Cardiac muscle cell (in vitro differentiated cells and primary cell): ENCODE measurements around the gene PCSK5. TPM values are rescaled to one million over a fixed set of nuclear protein-coding genes. Genes with fewer than 3 reads are reported as not detected.

Source experiments
- DNase-seq, 2 donors: peaks; one replicate each; pipeline versions ENCODE4 v3.0.0 to v3.0.0-alpha.2; 2010 to 2017; ENCODE audit warnings: low read depth in 1 of 2, low spot score in 1 of 2
- H3K27ac ChIP-seq: fragments of 200-600 bp; sonication (generic); 2 replicates; pipeline ENCODE4 v1.5.1; 2016
- H3K27me3 ChIP-seq: fragments of 200-600 bp; sonication (generic); 2 replicates; pipeline ENCODE4 v1.6.0; 2016; ENCODE audit warnings: control low read depth
- H3K36me3 ChIP-seq: fragments of 200-600 bp; sonication (generic); 2 replicates; pipeline ENCODE4 v1.5.1; 2016; ENCODE audit warnings: control low read depth
- H3K4me1 ChIP-seq: fragments of 200-600 bp; sonication (generic); 2 replicates; pipeline ENCODE4 v1.8.1; 2017; ENCODE audit warnings: low read depth, mild to moderate bottlenecking, mixed run types
- H3K4me3 ChIP-seq: fragments of 200-600 bp; sonication (generic); 2 replicates; pipeline ENCODE4 v1.5.1; 2016; ENCODE audit warnings: mild to moderate bottlenecking
- H3K9me3 ChIP-seq: fragments of 200-600 bp; sonication (generic); 2 replicates; pipeline ENCODE4 v1.5.1; 2017; ENCODE audit warnings: low read depth, mild to moderate bottlenecking, control low read depth
- polyA plus RNA-seq: library from polyadenylated mRNA; unstranded; fragments of >200 nt; fragmentation: Nextera tagmentation; extraction: Ambion mirVana; gene quantifications from 2 replicates; pipeline ENCODE4 v1.2.1, GENCODE V29; 2016
- total RNA-seq: library from RNA; depleted of rRNA; stranded (reverse); fragments of >200 nt; gene quantifications from 2 replicates; pipeline ENCODE4 v1.2.3, GENCODE V29; 2016
- TF ChIP-seq, protein P1 (sequence below): IDR thresholded peaks from 2 replicates; pipeline ENCODE4 v1.5.1; 2012; ENCODE audit warnings: low read depth, mild to moderate bottlenecking, low read length

Gene PCSK5
- total and polyA plus RNA-seq, 2 experiments from 2014 or later, result 6.8 to 9.6 TPM

DNA sequence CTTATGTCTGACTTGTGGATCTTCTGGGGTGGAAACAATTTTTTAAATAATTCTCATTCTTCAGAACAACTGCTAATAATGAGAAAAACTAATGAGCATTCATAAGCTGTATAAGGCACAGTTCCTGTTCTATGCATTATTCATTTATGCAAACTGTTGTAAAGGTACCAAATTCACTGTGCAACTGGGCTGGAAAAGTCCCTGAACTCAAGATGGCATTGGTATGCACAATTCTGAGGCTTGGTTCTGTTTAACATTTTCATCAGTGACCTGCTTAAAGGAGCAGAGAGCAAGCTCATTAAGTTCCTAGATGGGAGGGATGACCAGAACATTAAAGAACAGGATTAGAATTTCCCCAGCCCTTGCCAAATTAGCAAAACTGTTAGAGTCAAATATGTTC, 399.2 kb downstream of the PCSK5 start:
- DNase-seq, result no peak
- Histone ChIP-seq H3K27me3 (no peaks in the 10 kb centered on the region), H3K4me1 (no peaks in the 10 kb centered on the region), H3K27ac (no peak overlapping the region), H3K9me3 (no peaks in the 10 kb centered on the region), H3K36me3 (no peaks in the 10 kb centered on the region), H3K4me3 (no peak overlapping the region)
- TF ChIP-seq, protein P1, sequence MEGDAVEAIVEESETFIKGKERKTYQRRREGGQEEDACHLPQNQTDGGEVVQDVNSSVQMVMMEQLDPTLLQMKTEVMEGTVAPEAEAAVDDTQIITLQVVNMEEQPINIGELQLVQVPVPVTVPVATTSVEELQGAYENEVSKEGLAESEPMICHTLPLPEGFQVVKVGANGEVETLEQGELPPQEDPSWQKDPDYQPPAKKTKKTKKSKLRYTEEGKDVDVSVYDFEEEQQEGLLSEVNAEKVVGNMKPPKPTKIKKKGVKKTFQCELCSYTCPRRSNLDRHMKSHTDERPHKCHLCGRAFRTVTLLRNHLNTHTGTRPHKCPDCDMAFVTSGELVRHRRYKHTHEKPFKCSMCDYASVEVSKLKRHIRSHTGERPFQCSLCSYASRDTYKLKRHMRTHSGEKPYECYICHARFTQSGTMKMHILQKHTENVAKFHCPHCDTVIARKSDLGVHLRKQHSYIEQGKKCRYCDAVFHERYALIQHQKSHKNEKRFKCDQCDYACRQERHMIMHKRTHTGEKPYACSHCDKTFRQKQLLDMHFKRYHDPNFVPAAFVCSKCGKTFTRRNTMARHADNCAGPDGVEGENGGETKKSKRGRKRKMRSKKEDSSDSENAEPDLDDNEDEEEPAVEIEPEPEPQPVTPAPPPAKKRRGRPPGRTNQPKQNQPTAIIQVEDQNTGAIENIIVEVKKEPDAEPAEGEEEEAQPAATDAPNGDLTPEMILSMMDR, result no peak

DNA sequence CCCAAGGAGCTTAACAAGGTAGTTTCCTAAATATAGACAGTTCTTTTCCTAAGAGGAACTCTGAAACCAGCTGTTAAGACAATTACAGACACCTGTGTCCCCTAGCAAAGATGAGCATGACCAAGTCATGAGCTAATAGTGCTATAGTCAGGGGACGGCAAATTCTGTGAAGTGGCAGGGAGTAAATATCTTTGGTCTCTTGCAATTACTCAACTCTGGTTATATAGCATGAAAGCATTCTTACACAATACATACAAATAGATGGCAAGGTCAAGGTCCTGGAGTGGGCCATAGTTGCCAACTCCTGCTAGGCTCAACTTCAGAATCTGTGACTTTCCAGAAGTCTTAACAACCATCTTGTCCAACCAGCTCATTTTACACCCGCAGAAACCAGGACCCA, 400.1 kb downstream of the PCSK5 start:
- Histone ChIP-seq H3K4me3 (no peak overlapping the region), H3K36me3 (no peaks in the 10 kb centered on the region), H3K4me1 (no peaks in the 10 kb centered on the region), H3K9me3 (no peaks in the 10 kb centered on the region), H3K27ac (no peak overlapping the region), H3K27me3 (no peaks in the 10 kb centered on the region)
- no peak for DNase-seq
- TF ChIP-seq, protein P1, result no peak

DNA sequence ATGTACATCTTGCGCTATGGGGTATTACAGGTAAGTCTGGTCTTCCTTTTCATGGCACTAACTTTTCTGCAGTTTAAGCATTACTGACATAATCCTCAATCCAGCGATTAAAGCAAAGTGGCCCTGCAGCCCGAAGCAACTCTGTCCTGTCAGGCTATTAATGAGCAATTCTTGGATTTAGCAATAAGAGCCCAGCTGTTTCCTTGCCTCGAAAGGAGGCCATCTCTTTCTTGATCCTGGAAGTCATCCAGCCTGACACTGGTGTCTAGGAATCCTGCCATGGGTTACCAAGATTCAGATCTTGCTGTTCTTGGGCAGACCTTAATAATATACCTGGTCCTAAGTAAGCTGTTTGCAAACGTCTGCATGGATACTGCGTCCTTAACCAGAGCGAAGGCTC, 401.8 kb downstream of the PCSK5 start:
- H3K27ac ChIP-seq, result no peak overlapping the region
- peak in 1 of 2 donors; percentile 35 for DNase-seq
- H3K27me3 ChIP-seq, result no peaks in the 10 kb centered on the region
- no peaks in the 10 kb centered on the region for H3K4me1 ChIP-seq
- H3K9me3 ChIP-seq, result no peaks in the 10 kb centered on the region
- TF ChIP-seq, protein P1, result no peak
- H3K36me3 ChIP-seq, result no peaks in the 10 kb centered on the region
- no peak overlapping the region for H3K4me3 ChIP-seq

DNA sequence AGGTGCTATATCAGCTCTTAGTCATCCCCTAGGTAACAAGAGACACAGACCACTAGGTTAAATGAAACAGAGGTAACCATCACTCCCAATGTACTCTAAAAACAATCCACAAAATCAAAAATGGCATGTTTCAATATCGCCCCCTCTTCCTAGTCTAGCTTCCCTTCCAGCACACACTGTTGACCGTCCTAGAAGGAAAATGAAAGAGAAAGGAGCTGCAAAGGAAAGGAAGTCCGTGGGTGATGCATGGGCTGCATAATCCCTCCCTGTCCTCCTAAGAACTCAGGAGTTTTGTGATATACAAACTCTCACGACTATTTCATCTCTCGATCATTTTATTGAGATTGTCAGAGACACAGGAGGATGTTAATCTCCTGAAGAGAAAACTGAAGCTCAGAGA, 402.2 kb downstream of the PCSK5 start:
- Histone ChIP-seq H3K4me3 (no peak overlapping the region), H3K27me3 (no peaks in the 10 kb centered on the region), H3K27ac (no peak overlapping the region), H3K36me3 (no peaks in the 10 kb centered on the region), H3K4me1 (no peaks in the 10 kb centered on the region), H3K9me3 (no peaks in the 10 kb centered on the region)
- no peak for DNase-seq
- TF ChIP-seq, protein P1, result no peak

DNA sequence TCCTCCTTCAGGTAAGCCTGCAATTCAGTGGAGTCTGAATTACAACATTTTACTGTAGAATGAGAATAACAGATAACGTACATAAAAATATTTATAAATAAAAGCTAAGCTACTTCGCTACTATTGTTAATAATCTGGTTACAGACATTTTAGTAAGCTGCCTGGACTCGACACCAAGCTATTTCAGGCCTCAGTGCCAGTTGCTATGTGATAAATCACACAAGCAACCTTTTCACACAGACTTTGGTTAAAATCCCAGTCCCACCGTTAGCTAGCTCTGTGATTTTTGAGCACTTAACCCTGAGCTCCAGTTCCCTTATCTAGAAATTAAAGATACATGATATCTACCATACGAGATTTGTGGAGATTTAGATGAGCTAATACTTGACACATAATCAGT, 403.8 kb downstream of the PCSK5 start:
- H3K4me1 ChIP-seq, result no peaks in the 10 kb centered on the region
- DNase-seq, result no peak
- H3K27ac ChIP-seq, result no peak overlapping the region
- H3K27me3 ChIP-seq, result no peaks in the 10 kb centered on the region
- no peaks in the 10 kb centered on the region for H3K9me3 ChIP-seq
- no peak overlapping the region for H3K4me3 ChIP-seq
- TF ChIP-seq, protein P1, result no peak
- no peaks in the 10 kb centered on the region for H3K36me3 ChIP-seq
